Measurements from ENCODE around the gene FOXP2. TPM values are rescaled to one million over a fixed set of nuclear protein-coding genes. Genes with fewer than 3 reads are reported as not detected.
"Not testable (repeated sequence)": the region's sequence is repeated elsewhere in the genome, so short reads cannot be mapped to it uniquely, and the experiment has no call there.

Gene FOXP2
- total and polyA plus RNA-seq, 2 of the 4 experiments (the other 2 are of a cell fraction): 0.89 to 1.1 TPM

GRCh38 chr7:114608822-114609221 is 194.2 kb downstream of the FOXP2 start:
- H3K27me3 ChIP-seq (ENCODE audit: control insufficient read depth, insufficient read depth, low read length); POLR2A ChIA-PET (ENCODE audit: unreplicated experiment); in situ Hi-C loops (cut with MboI; ENCODE audit: low sequenced_read_pairs); H3K4me3 ChIP-seq (ENCODE audit: insufficient read depth, low read depth, low read length); H3K79me1 ChIP-seq (ENCODE audit: low read depth in 1 of 2, low read length in 2 of 2); H3K9ac ChIP-seq (ENCODE audit: low read depth, low read length); H2AK9ac ChIP-seq (replicated peaks; ENCODE audit: low read depth, low read length, poor library complexity); H3K9me3 ChIP-seq (ENCODE audit: control insufficient read depth, insufficient read depth, low read length); H3K36me3 ChIP-seq (ENCODE audit: control insufficient read depth, insufficient read depth, low read length); BruUV-seq (replicated peaks); H4K5ac ChIP-seq (ENCODE audit: low read depth, low read length); H3K4ac ChIP-seq (ENCODE audit: low read depth, low read length); DNase-seq; H2AK5ac ChIP-seq (ENCODE audit: low read depth, low read length); H3K27ac ChIP-seq (ENCODE audit: insufficient read depth, low read length); H3K4me1 ChIP-seq (ENCODE audit: control insufficient read depth, insufficient read depth, low read length); H4K8ac ChIP-seq (ENCODE audit: low read depth in 2 of 2, low read length in 2 of 2); H3K9me1 ChIP-seq (ENCODE audit: insufficient read depth, low read length); H2BK20ac ChIP-seq (ENCODE audit: low read depth, low read length); H3K14ac ChIP-seq (replicated peaks; ENCODE audit: low read depth, low read length); ATAC-seq (ENCODE audit: low read depth); H2BK15ac ChIP-seq (ENCODE audit: low read depth, low read length); H2BK5ac ChIP-seq (ENCODE audit: low read depth, low read length, poor library complexity, severe bottlenecking); H3K4me2 ChIP-seq (ENCODE audit: low read depth, low read length); H4K20me1 ChIP-seq (ENCODE audit: insufficient read depth, low read length); H3K56ac ChIP-seq (ENCODE audit: extremely low read depth, insufficient read depth, low read length); H2BK120ac ChIP-seq (ENCODE audit: low read depth, low read length); dilution Hi-C loops (cut with HindIII; ENCODE audit: low sequenced_read_pairs, unreplicated experiment); H3K23ac ChIP-seq (ENCODE audit: low read depth, low read length); H4K91ac ChIP-seq (ENCODE audit: insufficient read depth, low read depth, low read length); H3K18ac ChIP-seq (ENCODE audit: low read depth, low read length); H2AFZ ChIP-seq (replicated peaks; ENCODE audit: low read length, poor library complexity); intact Hi-C loops (cut with micrococcal nuclease): not testable (repeated sequence)
- CTCF ChIA-PET: interaction anchor here (0.9 kb wide), 1 partner anchor 12 kb away, joined by 3 read pairs; no protein-coding TSS in a partner anchor
- WGBS, 2 experiments (ENCODE audit: extremely low coverage in 2 of 2, insufficient read length in 1 of 2): no CpG with 5 or more reads among the region's 11 CpGs

Data from IMR-90 (cell line).